HG03159 (cell line): ENCODE results near the gene F11R.
"Not testable (repeated sequence)": the region's sequence is repeated elsewhere in the genome, so short reads cannot be mapped to it uniquely, and the experiment has no call there.

Experiments used
- ATAC-seq: cut with Tn5 transposase; IDR thresholded peaks from one replicate; pipeline ENCODE4 v1.9.1; 2021; ENCODE audit warnings: mild to moderate bottlenecking, moderate library complexity; ENCODE audit not compliant: unreplicated experiment

Gene F11R

GRCh38 chr1:161044908-161045735 lies 24.2 kb upstream of the F11R start:
- peak; percentile 45 for ATAC-seq

- no peak for ATAC-seq
These were observed 23.6 kb upstream of the F11R start for GRCh38 chr1:161044535-161044907.

GRCh38 chr1:161039546-161039945 lies 18.6 kb upstream of the F11R start:
- no peak for ATAC-seq

- ATAC-seq = no peak
These were observed 18.2 kb upstream of the F11R start for GRCh38 chr1:161039154-161039545.

- peak; percentile 87 for ATAC-seq
These were observed 17.7 kb upstream of the F11R start, which contains the start of gene TSTD1 for GRCh38 chr1:161038523-161039153. TSTD1 (minus strand) TSS chr1:161038964; CDS start chr1:161038889, 75 bp downstream.

GRCh38 chr1:161037661-161038522 lies 16.9 kb upstream of the F11R start:
- ATAC-seq = no peak

GRCh38 chr1:161033751-161034150 lies 12.8 kb upstream of the F11R start:
- ATAC-seq = no peak

- ATAC-seq = no peak
These were observed 11.5 kb upstream of the F11R start for GRCh38 chr1:161032409-161032808.

GRCh38 chr1:161031874-161032273 lies 10.9 kb upstream of the F11R start:
- no peak for ATAC-seq

GRCh38 chr1:161029466-161029865 lies 8.5 kb upstream of the F11R start:
- ATAC-seq = not testable (repeated sequence)

- not testable (repeated sequence) for ATAC-seq
These were observed 6.0 kb upstream of the F11R start for GRCh38 chr1:161026954-161027353.

- ATAC-seq = not testable (repeated sequence)
These were observed 1.5 kb upstream of the F11R start for GRCh38 chr1:161022432-161022831.

- ATAC-seq = no peak
These were observed 1.0 kb upstream of the F11R start for GRCh38 chr1:161021970-161022353.

- peak; percentile 82 for ATAC-seq
These were observed 415 bp upstream of the F11R start for GRCh38 chr1:161021165-161021969.

GRCh38 chr1:161019751-161020495 lies 1.0 kb downstream of the F11R start:
- ATAC-seq = no peak

GRCh38 chr1:161019111-161019660 lies 1.8 kb downstream of the F11R start:
- not testable (repeated sequence) for ATAC-seq

- ATAC-seq = no peak
These were observed 2.4 kb downstream of the F11R start for GRCh38 chr1:161018631-161018930.

- no peak for ATAC-seq
These were observed 3.0 kb downstream of the F11R start for GRCh38 chr1:161017756-161018630.

GRCh38 chr1:161017181-161017580 lies 3.8 kb downstream of the F11R start:
- not testable (repeated sequence) for ATAC-seq
